ENCODE results near the gene TASL.
"Not testable (repeated sequence)": the region's sequence is repeated elsewhere in the genome, so short reads cannot be mapped to it uniquely, and the experiment has no call there.

Gene TASL, protein sequence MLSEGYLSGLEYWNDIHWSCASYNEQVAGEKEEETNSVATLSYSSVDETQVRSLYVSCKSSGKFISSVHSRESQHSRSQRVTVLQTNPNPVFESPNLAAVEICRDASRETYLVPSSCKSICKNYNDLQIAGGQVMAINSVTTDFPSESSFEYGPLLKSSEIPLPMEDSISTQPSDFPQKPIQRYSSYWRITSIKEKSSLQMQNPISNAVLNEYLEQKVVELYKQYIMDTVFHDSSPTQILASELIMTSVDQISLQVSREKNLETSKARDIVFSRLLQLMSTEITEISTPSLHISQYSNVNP

DNA sequence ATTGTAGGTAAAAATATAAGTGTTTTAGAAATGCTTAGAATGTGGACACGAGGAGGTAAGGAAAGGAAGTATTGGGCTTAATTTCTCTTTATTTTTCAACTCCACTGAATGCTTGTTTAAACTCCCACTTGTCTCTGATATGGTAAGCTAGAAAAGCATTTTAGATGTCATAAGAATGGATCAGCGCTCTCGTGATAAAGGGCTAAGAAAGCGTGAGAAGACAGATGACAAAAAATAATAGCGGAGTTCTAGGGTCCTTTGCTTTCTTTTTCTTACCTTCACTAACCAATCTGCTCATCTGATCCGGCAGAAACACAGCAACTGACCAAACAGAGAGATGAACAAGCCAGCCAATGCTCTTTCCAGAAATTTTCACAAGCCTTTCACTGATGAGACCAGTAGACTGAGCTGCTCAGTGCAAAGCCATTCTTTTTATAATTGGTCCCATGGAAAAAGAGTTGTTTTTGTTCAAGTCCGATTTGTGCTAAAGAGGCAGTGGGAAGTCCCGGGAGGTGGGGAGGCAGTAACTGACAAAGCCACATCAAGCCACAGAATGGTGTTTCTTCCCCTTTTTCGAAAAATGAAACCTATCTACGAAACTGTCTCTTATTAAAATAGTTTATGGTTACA lies at the start of gene TASL:
TASL (minus strand) TSS at position 405 of the 630 bp plus-strand sequence. CDS start 17,411 bp downstream, outside the sequence.
- no peak for DNase-seq (ENCODE audit: low read depth)

DNA sequence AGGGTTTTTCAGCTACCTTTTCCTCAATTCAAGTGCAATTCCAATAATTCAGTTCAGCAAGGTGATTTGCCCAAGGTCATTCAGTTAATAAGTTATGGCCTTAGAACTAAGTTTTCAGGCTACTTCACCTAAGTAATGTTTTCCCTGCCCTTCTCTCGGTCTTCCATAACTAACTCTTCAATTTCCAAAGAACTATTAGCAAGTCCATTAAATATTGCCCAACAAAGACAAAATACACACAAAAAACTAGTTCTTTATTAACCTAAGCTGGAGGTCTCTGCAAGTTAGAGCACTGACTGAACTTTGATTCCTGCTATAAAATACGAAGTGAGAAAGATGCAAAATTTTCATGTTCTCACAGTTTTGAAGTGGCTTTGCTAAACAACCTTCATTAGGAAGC lies 48.8 kb upstream of the TASL start:
- no peak for DNase-seq (ENCODE audit: low read depth)

DNA sequence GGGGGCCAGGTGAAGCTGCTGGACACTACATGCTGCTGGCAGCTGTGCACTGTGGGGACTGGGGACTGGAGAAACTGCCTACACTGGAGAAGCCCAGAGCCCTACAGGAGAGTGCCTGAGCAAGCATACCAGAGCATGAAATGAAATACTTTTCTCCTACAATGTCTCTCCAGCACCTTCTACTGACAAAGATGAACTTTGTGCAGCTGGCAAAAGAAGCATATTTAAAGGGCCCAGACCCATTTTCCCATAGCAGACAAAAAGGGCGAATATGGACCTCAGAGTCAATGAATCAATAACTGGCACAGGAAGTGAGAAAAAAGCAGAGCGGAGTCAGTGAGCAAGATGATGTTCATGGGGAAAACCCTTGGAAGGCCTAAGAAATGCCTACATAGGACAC lies 44.8 kb upstream of the TASL start:
- no peak for DNase-seq (ENCODE audit: low read depth)

DNA sequence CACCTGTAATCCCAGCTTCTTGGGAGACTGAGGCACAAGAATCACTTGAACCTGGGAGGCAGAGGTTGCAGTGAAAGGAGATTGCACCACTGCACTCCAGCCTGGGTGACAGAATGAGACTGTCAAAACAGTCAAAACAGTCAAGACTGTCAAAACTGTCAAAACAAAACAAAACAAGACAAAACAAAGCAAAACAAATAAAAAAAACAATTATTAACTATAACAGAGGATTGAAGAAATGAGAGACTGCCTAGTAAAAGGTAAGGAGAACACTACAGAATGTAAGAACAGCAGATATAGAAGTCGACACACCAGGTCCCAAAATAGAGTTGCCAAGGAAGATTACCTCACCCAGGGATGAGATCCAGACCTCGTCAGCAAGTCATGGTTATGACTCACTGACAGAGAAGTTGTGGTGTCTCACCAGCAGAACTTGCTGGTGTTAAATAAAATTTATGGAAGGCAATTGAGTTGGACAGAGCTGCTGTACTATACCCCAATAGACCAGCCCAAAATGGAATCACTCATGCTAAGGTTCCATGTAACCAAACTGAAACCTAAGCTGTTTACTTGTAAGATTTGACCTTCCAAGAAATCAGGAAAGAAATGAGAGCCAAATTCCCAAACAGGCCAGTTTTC lies 43.5 kb upstream of the TASL start:
- peak; percentile 74 for DNase-seq (ENCODE audit: low read depth)

DNA sequence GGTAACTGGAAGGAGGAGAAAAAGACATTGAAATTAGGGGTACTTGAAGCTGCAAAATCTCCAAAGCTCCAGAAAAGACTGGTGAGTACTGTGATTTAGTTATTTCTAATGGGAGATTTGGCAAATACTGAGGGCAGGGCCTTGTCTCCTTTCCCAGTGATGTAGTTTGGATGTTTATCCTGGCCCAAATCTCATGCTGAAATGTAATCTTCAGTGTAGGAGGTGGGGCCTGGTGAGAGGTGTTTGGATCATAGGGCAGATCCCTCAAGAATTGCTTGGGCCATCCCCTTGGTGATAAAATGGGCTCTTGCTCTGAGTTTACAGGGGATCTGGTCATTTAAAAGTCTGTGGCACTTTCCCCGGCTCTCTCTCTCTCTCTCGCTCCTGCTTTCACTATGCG lies 42.6 kb upstream of the TASL start:
- DNase-seq (ENCODE audit: low read depth) = no peak

DNA sequence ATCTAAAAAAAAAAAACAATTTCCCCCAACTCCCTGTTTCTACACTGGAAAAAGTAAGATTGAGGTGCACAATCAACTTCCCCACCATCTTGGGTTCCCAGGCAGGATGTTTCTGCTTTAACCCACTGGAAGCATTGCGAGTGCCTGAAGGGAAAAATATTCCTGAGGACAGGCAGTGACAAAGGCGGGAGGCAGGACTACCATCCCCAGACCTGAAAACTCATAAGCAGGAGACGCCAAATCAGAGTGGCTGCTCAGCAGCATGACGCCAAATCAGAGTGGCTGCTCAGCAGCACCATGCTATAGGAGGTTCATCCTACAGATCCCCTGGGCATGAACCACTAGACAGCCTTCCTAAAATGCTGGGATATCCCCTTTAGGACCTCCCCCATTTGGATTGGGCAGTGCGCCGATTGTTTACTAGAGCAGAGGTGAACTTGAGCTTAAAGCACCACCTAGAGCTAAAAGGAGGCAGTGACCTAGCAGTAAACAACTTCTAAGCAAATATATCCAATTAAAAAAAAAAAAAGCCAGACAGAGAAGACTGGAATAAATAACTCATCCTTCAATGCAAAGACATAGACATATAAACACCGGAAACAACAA lies 40.7 kb upstream of the TASL start:
- no peak for DNase-seq (ENCODE audit: low read depth)

DNA sequence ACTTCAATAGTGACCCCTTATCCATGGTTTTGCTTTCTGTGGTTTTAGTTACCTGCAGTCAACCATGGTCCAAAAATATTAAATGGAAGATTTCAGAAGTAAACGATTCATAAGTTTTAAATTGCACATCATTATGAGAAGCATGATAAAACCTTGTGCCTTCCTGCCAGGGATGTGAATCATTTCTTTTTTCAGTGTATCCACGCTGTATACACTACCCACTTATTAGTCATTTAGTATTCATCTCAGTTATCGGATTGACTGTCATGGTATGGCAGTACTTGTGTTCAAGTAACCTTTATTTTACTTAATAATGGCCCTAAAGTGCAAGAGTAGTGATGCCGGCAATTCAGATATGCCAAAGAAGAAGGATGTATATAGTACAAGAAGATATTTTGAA lies 37.7 kb upstream of the TASL start:
- DNase-seq (ENCODE audit: low read depth) = no peak

DNA sequence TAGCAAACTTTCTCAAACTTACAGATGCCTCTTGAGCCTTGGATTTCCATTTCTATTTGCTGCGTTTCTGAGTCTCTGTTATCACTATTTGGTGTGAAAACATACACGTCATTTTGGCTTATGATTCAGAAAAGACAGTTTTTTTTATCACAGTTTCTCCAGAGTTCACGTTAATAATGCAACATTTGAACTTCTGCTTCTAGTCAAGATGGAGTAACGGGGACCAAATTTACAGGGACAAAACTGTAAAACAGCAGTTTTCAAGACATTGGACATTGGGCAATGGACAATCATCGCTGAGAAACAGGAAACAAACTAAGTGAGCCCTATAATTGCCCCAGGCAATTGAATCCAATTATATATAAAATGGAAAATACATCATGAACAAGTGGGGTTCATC lies 36.2 kb upstream of the TASL start:
- DNase-seq (ENCODE audit: low read depth) = no peak

DNA sequence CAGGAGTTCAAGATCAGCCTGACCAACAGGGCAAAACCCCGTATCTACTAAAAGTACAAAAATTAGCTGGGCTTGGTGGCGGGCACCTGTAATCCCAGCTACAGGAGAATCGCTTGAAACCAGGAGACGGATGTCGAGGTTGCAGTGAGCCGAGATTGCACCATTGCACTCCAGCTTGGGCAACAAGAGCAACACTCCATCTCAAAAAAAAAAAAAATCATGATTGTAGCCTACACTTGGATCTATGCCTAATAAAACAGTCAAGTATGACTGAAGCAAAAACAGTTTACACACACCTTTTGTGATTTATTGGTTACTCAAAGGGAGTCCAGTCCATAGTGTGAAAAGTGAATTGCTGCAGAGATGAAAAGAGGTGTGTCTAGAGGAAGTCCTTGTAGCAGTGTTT lies 34.7 kb upstream of the TASL start:
- DNase-seq (ENCODE audit: low read depth) = no peak

DNA sequence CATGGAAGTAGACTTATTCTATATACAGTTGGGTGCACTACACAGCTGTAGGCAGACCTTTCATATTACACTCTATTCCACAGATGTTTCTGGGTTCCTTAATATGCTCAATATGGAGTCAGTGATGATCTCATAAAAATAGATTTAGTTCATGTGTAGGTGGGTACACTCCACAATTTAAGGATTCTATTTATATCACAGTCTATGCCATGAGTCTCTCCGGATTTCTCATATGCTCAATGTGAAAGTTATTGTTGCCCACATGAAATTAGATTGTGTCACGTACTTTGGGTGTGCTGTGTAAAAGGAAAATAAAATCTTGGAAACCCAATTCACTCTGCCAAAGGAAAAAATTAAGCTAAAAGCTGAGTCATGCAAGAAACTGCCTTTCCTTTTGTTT lies 32.5 kb upstream of the TASL start:
- no peak for DNase-seq (ENCODE audit: low read depth)

DNA sequence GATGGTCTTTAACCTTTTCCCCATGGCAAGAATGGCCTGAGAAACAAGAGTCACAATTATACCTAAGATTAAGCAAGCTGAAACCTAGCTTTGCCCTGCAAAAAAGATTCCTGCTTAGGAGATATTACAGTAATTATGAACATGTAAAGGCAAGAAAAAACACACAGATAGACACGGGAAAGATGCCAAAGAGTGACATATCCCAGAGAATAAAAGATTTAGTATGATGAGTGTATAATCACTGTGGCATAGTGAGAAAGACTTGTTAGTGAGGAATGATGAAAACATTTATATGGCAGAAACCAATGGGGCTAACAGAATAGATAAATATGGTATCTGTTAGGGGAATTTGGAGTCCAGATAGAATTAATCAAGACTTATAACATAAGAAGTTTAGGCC lies 29.6 kb upstream of the TASL start:
- no peak for DNase-seq (ENCODE audit: low read depth)

DNA sequence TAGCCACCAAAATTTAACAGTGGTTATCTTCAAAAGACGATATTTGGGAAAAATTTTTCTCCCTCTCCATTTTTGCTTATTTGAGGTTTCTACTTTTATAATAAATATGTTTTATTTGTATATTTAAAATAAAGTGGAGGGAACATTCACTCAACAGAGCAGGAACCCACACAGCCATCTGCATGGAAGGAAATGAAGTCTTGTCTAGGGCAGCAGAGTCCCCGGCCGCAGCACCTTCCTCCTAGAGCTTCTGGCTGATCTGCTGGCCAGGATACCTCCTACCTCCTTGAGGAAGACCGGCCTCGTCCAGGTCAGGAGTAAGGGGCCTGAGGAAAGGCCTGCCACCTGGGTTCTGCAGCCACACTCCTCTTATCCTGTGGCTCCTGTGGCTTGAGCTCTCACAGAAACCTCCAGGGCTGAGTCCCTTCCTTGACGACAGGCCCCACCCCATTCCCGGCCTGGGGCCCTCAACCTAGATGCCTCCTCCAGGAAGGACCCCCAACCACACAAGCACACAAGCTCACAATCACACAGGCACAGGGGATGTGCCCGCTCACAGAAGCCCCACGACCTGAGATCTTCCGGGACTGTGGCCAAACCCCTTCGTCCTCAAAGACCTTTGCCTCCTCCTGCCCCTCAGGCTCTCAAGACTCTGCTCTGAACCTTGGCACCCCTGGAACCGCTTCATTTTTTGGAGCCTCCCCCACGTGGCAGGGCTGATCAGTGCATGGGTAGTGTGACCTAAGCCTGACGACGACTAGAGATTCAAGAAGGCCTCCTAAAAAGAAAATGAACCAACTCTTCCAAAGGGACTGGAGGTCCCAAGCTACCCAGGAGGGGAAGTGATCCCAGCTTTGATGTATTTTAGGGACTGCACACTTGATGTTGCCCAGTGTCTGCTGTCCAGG lies 23.0 kb upstream of the TASL start:
- not testable (repeated sequence) for DNase-seq (ENCODE audit: low read depth)

DNA sequence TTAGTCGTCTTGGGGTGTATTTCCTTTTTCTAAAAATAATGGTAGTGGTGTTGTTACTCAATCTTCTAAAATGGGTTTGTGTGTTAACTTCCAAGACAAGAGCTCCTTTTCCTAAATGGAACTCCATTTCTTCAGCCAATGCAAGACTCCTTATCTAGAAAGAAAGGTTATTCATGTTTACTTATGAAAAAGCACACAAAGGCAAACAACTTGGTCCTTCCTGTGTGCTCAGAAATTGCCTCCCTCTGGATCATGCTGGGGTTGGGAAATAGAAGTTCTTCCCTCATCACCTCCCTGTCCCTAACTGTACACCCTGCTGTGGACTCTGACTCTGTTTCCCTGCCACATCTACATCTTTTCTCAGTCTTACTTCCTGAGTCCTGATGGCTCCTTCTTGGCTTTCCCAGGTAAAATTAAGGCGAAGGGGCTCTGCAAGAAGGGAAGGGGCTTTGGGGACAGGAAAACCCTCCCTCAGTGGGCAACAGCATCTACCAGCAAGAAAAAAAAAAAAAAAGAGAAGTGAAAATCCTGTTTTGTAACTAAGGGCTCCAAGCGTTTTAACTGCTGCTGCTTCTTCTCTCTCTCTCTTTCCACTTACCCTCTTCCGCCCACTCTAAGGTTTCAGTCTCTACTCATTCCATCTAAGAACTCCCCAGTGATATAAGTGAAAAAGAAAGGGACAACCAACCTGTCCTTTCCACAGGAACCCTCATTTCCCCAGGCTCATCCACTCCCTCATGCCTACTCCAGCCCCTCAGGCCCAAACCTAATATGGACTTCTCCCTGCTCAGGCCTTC lies 19.8 kb upstream of the TASL start:
- DNase-seq (ENCODE audit: low read depth) = no peak

DNA sequence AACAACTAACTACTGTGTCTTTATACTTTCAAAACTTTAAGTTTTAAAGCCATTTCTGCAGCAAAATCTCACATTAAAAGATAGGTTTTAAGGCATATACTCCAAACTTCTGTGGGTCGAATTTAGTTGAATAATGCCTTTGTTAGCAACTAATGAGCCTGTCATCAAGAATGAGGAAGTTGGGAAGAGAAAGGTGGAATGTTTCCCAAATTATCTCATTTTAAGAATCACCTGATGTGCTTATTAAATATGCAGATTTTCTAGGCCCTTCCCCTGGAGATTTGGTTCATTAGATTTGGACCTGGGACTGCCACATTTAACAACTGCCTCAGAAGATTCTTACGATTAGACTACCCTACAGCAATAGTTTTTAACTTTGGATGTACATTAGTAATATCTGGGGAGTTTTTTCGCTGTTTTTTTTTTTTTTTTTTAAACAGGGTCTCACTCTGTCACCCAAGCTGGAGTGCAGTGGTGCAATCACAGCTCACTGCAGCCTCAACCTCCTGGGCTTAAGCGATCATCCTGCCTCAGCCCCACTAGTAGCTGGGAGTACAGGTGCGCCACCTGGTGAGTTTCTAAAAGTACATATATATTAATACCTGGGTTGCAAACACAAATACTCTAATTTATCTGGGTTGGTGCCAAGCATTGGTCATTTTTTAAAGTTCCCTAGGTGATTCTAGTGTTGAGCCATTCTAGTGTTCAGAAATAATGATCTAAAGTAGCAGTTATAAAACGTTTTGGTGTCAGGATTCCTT lies 16.1 kb upstream of the TASL start:
- no peak for DNase-seq (ENCODE audit: low read depth)

DNA sequence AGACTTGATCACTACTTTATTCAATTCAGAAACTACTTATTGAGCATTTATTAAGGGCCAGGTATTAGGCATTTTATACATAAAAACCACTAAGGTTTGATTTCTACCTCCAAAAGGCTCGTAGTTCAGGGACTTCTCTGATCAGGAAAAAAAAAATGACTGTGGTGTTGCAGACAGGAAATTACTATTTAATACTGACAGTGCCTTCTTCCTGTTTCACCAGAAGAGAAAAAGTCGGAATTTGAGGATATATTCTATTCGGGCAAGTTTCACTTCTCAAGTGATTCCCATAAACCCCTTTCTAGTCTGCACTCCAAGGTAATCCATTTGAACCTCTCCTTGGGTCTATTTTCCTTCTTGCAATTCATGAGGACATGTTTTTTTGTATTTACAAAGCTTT lies 15.3 kb upstream of the TASL start:
- DNase-seq (ENCODE audit: low read depth) = no peak

DNA sequence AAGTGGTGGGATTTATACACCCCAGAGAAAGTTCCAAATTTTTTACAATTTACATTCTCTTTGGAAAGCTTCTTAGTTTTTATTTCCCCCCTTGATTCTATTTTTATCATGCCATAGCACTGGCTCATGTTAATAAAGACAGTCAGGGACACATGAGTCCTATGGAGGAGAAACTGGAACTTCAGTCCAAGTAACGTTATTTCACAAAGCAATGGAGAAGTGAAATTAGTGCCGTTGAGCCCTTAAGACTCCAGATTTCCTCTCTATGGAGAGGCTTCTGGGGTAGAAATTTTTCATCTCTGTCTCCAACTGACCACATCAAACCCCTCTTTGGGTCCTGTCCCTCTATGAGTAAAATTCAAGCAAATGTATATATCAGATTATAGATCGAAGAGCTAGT lies 12.8 kb upstream of the TASL start:
- DNase-seq (ENCODE audit: low read depth) = no peak

DNA sequence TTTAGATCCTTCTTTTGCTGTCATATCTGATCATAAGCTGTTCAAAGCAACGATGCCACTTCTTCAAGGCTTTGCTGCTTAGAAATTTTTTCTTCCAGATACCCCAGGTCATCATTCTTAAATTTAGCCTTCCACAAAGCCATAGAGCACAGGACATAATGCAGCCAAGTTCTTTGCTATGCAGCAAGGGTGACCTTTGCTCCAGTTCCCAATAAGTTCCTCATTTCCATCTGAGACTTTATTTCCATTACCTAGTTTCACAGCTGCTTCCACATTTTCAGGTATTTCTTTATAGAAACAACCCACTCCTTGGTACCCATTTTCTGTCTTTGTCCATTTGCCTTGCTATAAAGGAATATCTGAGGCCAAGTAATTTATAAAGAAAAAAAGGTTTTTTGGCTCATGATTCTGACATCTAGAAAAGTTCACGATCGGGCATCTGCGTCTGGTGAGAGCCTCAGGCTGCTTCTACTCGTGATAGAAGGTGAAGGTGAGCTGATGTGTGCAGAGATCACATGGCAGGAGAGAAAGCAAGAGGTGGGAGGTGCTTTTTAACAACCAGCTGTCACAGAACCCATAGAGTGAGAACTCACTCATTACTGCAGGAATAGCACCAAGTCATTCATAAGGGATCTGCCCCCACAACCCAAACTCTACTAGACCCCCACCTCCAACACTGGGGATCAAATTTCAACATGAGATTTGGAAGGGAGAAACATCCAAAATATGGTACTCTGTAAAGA lies 11.8 kb upstream of the TASL start:
- no peak for DNase-seq (ENCODE audit: low read depth)

DNA sequence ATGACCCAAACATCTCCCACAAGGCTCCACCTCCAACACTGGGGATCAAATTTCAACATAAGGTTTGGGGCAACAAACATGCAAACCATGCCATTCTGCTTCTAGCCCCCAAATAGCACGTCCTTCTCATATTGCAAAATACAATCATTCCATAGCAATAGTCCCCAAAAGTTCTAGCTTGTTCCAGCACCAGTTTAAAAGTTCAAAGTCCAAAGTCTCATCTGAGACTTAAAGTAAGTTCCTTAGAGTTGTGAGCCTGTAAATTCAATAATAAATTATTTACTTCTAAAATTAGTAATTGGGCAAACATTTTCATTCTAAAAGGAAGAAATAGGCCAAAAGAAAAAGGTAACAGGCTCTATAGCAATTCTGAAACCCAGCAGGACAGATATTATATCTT lies 8.9 kb upstream of the TASL start:
- no peak for DNase-seq (ENCODE audit: low read depth)

DNA sequence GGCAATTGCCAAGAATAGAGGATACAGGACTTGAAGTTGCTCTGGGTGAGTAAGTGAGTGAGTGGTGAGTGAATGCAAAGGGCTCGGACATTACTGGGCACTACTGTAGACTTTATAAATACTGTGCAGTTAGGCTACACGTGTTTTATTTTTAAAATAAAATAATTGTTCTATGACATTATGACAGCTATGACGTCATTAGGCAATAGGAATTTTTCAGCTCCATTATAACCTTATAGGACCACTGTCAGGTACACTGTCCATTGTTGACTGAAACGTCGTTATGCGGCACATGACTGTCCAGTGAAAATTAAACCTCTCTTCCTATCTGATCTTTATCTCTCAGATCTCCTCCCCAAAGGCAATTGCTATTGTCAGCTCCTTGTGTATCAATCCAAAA lies 5.1 kb upstream of the TASL start:
- no peak for DNase-seq (ENCODE audit: low read depth)

DNA sequence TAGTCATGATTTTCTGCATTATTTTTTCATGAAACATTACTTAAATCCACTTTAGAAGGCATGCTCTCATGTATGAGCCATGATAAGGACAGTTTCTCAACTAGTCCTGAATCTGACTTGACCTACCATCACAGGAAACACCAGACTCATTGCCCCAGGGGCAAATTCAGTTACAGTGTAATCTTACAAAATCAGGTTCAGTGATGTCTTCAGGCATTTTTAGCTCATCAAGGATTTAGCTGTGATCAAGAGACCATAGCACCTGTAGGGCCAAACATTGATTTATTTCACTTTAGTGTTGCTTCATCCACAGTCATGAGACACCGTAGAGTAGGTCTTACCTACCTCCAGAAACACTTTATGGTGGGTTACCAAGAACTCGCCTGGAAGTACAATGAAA lies 3.1 kb upstream of the TASL start:
- no peak for DNase-seq (ENCODE audit: low read depth)

Data from non-pigmented ciliary epithelial cell (primary cell).